ENCODE results near the gene HSPA1A.

Gene HSPA1A

GRCh38 chr6:31815025-31815838 lies at the start of gene HSPA1A, which contains the start of gene HSPA1L:
Gene HSPA1A (plus strand): TSS chr6:31815543. CDS start chr6:31815757, 214 bp downstream.
Gene HSPA1L (minus strand): TSS chr6:31815283. CDS start chr6:31811972, 3,311 bp downstream.
- peak; percentile 96 for DNase-seq (ENCODE audit: low spot score)

GRCh38 chr6:31765559-31765909 lies 49.8 kb upstream of the HSPA1A start:
- DNase-seq (ENCODE audit: low spot score) = no peak

- DNase-seq (ENCODE audit: low spot score) = no peak
Observed at GRCh38 chr6:31765910-31766794, 49.2 kb upstream of the HSPA1A start.

GRCh38 chr6:31767096-31767645 lies 48.2 kb upstream of the HSPA1A start:
- DNase-seq (ENCODE audit: low spot score) = no peak

GRCh38 chr6:31768363-31769257 lies 46.7 kb upstream of the HSPA1A start:
- no peak for DNase-seq (ENCODE audit: low spot score)

GRCh38 chr6:31769684-31770371 lies 45.5 kb upstream of the HSPA1A start:
- peak; percentile 53 for DNase-seq (ENCODE audit: low spot score)

- DNase-seq (ENCODE audit: low spot score) = no peak
Observed at GRCh38 chr6:31770860-31771259, 44.5 kb upstream of the HSPA1A start.

- no peak for DNase-seq (ENCODE audit: low spot score)
Observed at GRCh38 chr6:31771992-31772358, 43.4 kb upstream of the HSPA1A start.

GRCh38 chr6:31775184-31775583 lies 40.2 kb upstream of the HSPA1A start:
- no peak for DNase-seq (ENCODE audit: low spot score)

GRCh38 chr6:31775633-31776484 lies 39.5 kb upstream of the HSPA1A start:
- DNase-seq (ENCODE audit: low spot score) = no peak

- DNase-seq (ENCODE audit: low spot score) = no peak
Observed at GRCh38 chr6:31776485-31776988, 38.8 kb upstream of the HSPA1A start.

GRCh38 chr6:31776989-31777666 lies 38.2 kb upstream of the HSPA1A start, which contains the start of gene VWA7:
Gene VWA7 (minus strand): TSS chr6:31777328. CDS start chr6:31776779, 549 bp downstream.
- peak; percentile 66 for DNase-seq (ENCODE audit: low spot score)

GRCh38 chr6:31777667-31778050 lies 37.7 kb upstream of the HSPA1A start:
- no peak for DNase-seq (ENCODE audit: low spot score)

- no peak for DNase-seq (ENCODE audit: low spot score)
Observed at GRCh38 chr6:31778193-31778592, 37.1 kb upstream of the HSPA1A start.

- DNase-seq (ENCODE audit: low spot score) = no peak
Observed at GRCh38 chr6:31778999-31779885, 36.1 kb upstream of the HSPA1A start.

- no peak for DNase-seq (ENCODE audit: low spot score)
Observed at GRCh38 chr6:31779908-31780307, 35.4 kb upstream of the HSPA1A start.

GRCh38 chr6:31780507-31781243 lies 34.7 kb upstream of the HSPA1A start:
- no peak for DNase-seq (ENCODE audit: low spot score)
